NB4 (cell line): Measurements from ENCODE around the gene KRT36.

Experiments used
- DNase-seq: peaks from one replicate; pipeline ENCODE4 v3.0.0; 2010; ENCODE audit warnings: low read depth
- H3K4me3 ChIP-seq: one replicate; pipeline ENCODE4 v1.5.1; 2011; ENCODE audit warnings: mild to moderate bottlenecking, low read depth, low read length, moderate library complexity
- MYC ChIP-seq: IDR thresholded peaks from 2 replicates; pipeline ENCODE4 v1.6.1; 2011; ENCODE audit warnings: low read depth, low read length
- POLR2A ChIP-seq: IDR thresholded peaks from 2 replicates; pipeline ENCODE4 v1.6.1; 2011; ENCODE audit warnings: mild to moderate bottlenecking; ENCODE audit not compliant: insufficient read length; ENCODE audit errors: extremely low read depth
- TF ChIP-seq, protein P1 (sequence below): IDR thresholded peaks from one replicate; pipeline ENCODE4 v1.5.1; 2012; ENCODE audit warnings: low read depth, low read length
- TF ChIP-seq, protein P2 (sequence below): IDR thresholded peaks from 2 replicates; pipeline ENCODE4 v1.6.1; 2011; ENCODE audit warnings: low read depth, low read length

The KRT36 gene

DNA sequence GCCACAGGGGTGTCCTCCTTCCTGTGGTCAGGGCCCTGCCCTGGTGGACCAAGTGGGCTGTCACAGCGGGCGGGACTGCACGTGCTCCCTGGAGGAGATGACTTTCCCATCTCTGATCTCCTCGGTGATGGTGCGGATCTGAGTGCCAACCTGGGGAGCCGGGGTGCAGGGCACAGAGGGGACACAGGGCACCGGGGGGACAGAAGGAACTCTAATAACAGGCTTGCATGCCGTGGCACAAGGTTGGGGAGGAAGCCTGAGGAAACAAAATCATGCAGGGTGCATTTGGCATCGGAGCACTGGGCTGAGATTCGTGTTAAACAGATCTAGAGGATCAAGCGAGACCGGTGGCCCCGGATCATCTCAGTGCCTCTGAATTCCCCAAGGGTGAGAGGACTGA, 3.4 kb downstream of the KRT36 start:
- DNase-seq, result no peak
- no peak overlapping the region for H3K4me3 ChIP-seq
- TF ChIP-seq, protein P1, sequence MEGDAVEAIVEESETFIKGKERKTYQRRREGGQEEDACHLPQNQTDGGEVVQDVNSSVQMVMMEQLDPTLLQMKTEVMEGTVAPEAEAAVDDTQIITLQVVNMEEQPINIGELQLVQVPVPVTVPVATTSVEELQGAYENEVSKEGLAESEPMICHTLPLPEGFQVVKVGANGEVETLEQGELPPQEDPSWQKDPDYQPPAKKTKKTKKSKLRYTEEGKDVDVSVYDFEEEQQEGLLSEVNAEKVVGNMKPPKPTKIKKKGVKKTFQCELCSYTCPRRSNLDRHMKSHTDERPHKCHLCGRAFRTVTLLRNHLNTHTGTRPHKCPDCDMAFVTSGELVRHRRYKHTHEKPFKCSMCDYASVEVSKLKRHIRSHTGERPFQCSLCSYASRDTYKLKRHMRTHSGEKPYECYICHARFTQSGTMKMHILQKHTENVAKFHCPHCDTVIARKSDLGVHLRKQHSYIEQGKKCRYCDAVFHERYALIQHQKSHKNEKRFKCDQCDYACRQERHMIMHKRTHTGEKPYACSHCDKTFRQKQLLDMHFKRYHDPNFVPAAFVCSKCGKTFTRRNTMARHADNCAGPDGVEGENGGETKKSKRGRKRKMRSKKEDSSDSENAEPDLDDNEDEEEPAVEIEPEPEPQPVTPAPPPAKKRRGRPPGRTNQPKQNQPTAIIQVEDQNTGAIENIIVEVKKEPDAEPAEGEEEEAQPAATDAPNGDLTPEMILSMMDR, result no peak
- TF ChIP-seq POLR2A (no peak), MYC (no peak)
- TF ChIP-seq, protein P2, sequence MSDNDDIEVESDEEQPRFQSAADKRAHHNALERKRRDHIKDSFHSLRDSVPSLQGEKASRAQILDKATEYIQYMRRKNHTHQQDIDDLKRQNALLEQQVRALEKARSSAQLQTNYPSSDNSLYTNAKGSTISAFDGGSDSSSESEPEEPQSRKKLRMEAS, result no peak

DNA sequence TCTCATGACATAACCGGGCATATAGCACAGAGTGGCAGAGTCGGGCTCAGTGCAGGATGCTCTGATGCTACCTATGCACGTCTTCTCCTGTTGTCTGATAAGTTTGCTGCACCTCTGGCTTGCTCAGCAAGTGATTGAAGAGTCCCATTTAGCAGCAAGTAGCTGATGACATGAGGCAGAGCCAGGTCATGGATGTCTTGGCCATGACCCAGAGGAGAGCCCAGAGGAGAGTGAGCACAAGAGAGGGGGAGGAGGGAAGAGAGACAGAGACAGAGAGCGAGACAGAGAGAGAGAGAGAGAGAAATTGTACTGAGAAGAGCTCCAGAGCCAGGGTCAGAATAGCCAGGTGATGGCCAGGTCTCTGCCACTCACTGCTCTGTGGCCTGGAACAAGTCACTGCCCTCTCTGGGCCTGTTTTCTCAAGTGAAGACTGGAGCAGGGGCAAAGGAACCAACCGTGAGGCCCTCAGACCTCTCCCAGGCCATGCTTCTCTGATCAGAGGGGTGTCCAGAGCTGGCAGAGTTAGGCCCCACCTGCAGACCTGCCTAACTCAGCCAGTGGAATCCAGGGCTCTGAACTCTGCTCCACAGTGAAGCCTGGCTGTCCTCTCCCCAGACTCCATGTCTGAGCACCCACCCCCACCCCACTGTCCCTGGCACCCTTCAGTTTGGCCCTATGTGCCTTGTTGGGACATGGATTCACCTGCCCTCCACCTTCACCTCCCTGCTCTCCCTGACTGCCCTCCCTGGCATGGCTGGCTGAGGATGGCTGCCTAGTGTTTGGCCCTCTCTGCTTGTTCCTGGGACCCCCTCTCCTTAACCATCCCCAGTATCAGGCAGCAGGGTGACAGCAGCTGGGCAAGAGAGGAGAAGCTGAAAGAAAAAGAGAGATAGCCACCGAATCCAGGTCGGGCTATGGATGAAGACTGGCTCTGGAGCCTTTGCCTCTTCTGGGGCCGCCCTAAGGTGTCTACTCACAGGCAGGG, 4.5 kb downstream of the KRT36 start:
- H3K4me3 ChIP-seq, result no peak overlapping the region
- TF ChIP-seq, protein P1, result no peak
- TF ChIP-seq POLR2A (no peak), MYC (no peak)
- TF ChIP-seq, protein P2, result no peak
- no peak for DNase-seq

DNA sequence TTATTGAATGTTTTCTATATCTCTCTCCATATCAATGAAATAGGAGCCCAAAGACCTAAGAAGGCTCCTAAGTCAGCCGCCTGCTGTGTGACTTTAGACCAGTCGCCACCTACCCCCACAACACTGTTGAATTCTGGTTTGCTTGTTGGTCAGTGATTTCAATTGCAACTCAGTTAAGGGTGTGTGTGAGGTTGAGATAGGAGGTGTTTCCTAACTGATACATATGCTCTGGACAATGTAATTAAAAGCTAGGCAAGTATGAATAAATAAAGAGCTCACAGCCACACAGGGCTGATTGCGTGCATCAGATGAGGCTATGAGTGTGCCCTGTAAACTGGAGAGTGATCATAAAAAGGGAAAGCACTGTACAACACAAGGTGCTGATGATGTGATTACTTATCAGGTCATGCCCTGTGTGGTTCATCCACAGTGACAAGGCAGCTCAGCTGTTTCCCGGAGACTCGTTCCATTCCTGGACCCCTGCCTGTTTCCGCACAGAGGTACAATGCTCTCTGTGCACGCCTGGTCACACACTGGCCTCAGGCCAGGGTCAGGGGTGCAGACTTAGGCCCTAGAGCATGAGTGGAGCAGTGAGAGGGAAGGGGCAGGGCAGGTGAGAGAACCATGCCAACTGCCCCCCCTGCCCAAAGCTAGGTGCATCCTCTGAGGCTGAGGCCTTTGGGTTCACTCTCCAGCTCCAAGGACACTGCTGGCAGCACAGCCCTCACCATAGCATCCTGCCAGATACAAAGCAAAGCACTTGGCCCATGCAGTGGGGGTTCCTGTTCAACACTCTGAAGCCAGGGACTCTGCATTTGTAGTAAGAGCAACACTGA, 5.5 kb downstream of the KRT36 start:
- H3K4me3 ChIP-seq, result no peak overlapping the region
- TF ChIP-seq POLR2A (no peak), MYC (no peak)
- TF ChIP-seq, protein P2, result no peak
- no peak for DNase-seq

DNA sequence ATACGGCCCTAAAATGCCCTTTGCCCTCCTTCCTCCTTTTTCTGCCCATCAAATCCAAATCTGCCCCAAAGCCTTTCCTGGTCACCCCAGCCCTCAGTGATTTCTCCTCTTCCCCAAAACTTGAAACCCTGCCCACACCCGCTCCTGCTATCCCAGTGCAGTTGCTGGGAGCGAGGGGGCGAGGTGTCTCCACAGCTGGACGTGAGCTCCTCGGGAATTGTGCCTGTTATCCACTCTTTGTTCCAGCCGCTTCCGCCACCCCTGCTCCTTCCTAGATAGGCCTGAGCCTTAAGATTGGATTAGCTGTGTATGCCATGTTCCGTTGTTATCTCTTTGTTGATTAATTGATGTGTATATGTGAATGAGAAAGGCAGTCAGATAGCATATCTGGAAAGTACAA, 6.2 kb downstream of the KRT36 start:
- no peak for DNase-seq
- no peak overlapping the region for H3K4me3 ChIP-seq
- TF ChIP-seq POLR2A (no peak), MYC (no peak)
- TF ChIP-seq, protein P2, result no peak
- TF ChIP-seq, protein P1, result no peak

DNA sequence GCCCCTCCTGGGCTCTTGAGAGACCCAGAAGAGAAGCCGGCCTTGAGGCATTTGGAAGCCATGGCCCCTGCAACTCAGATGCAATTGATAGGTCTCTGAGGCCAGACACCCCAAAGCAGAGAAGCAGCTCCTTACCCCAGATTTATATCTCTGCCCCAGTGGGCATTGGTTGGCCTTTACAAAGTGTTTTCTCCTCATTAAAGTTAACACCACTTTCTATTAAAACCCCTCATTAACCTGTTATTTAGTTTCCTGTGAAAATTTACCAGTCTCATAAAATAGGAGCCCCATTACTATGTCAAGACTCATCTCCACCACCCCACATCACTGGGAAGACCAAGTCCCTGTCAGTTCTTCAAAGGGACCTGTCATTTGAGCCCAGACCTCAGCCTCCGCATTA, 8.7 kb downstream of the KRT36 start, which contains the start of gene KRT35:
Gene KRT35, minus strand, starts transcription at position 116 of the 400 bp plus-strand sequence. Its CDS starts 54 bp downstream, at position 62.
- H3K4me3 ChIP-seq, result no peak within 1 kb of the TSS
- no peak for DNase-seq
- no peak for TF ChIP-seq MYC

DNA sequence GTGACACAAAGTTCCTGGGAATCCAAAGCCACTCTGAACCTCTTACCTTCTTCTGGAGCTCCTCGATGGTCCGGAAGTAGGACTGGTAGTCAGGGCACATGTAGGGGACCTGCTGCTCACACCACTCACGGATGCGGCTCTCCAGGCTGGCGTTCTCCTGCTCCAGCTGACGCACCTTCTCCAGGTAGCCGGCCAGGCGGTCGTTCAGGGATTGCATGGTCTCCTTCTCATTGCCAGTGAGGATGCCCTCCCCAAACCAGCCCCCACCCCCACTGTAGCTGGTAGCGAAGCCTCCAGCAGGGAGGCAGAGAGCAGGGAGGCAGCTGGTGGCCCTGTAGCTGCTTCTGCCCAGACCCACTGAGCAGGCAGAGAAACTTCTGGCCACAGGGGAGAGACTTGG, 9.1 kb downstream of the KRT36 start:
- TF ChIP-seq POLR2A (no peak), MYC (no peak)
- TF ChIP-seq, protein P2, result no peak
- TF ChIP-seq, protein P1, result no peak
- no peak for DNase-seq
- no peak overlapping the region for H3K4me3 ChIP-seq
